H1 (cell line): ENCODE data around the gene ATG5.

Source experiments
- CHD2 ChIP-seq: IDR thresholded peaks from 2 replicates; pipeline ENCODE4 v1.6.1; 2012; ENCODE audit warnings: low read length, improper control_type of control experiment
- CTCF ChIP-seq, 3 experiments: IDR thresholded peaks; 1 replicate in 2 of 3; 2 replicates in 1 of 3; pipeline versions ENCODE4 v1.5.1 to v1.6.1; 2011; ENCODE audit warnings: low read length in 3 of 3, mild to moderate bottlenecking in 3 of 3, inconsistent platforms in 2 of 3, low read depth in 1 of 3, moderate library complexity in 1 of 3; ENCODE audit not compliant: insufficient read depth in 1 of 3; ENCODE audit errors: control extremely low read depth in 1 of 3
- EZH2 ChIP-seq: fragments of 200-600 bp; sonication (generic); IDR thresholded peaks from 2 replicates; pipeline ENCODE4 v1.7.1; 2012; ENCODE audit warnings: low read depth, mild to moderate bottlenecking, moderate library complexity, low read length, inconsistent platforms; ENCODE audit not compliant: severe bottlenecking
- GABPA ChIP-seq: IDR thresholded peaks from 2 replicates; pipeline ENCODE4 v1.6.1; 2011; ENCODE audit warnings: mild to moderate bottlenecking, low read length, moderate library complexity, borderline replicate concordance; ENCODE audit not compliant: insufficient read depth
- KDM4A ChIP-seq: IDR thresholded peaks from one replicate; pipeline ENCODE4 v1.7.1; 2012; ENCODE audit warnings: low read depth, mild to moderate bottlenecking, moderate library complexity, low read length, inconsistent platforms; ENCODE audit not compliant: severe bottlenecking
- SIN3A ChIP-seq, 2 experiments: IDR thresholded peaks in 1 of 2; conservative IDR thresholded peaks in 1 of 2; 2 replicates each; pipeline ENCODE4 v1.6.1; 2011 to 2012; ENCODE audit warnings: low read length in 2 of 2, improper control_type of control experiment in 1 of 2, low read depth in 1 of 2, mild to moderate bottlenecking in 1 of 2
- TAF7 ChIP-seq: optimal IDR thresholded peaks from 2 replicates; pipeline ENCODE3; 2011; ENCODE audit warnings: low read depth, mild to moderate bottlenecking, inconsistent platforms, low read length, moderate library complexity, borderline replicate concordance

GRCh38 chr6:106134906-106135634 lies 190.5 kb downstream of the ATG5 start:
- TF ChIP-seq CHD2 (no peak), TAF7 (no peak), GABPA (no peak), SIN3A (conservative IDR thresholded peaks at IDR 0.05 in 1 of 2, IDR thresholded peaks at IDR 0.05 in 1 of 2; ENCODE audit: low read depth in 1 of 2, low read length in 2 of 2) (no peak), EZH2 (no peak), CTCF (IDR thresholded peaks at IDR 0.05; ENCODE audit: control extremely low read depth in 1 of 3, insufficient read depth in 1 of 3, low read depth in 1 of 3, low read length in 3 of 3) (no peak), KDM4A (no peak)
